Measurements from ENCODE around the gene LSM8.

- TF ChIP-seq CTCF (IDR thresholded peaks at IDR 0.05) (no peak), EP300 (IDR thresholded peaks at IDR 0.05) (no peak), POLR2A (IDR thresholded peaks at IDR 0.05) (no peak)
These were observed 1.2 kb upstream of the LSM8 start for GRCh38 chr7:118182593-118183427.
